AG04450 (cell line): ENCODE results near the gene TMEM183A. TPM values are rescaled to one million over a fixed set of nuclear protein-coding genes. Genes with fewer than 3 reads are reported as not detected.

Source experiments
- CTCF ChIA-PET: fragments of 300-600, 350-600 bp; formaldehyde crosslinking; extraction: SDS; loops from one replicate; lab custom pipeline; 2022; ENCODE audit warnings: antibody characterized with exemption, inconsistent platforms; lab: Charles Lee
- POLR2A ChIA-PET: fragments of 350-600 bp; formaldehyde crosslinking; extraction: SDS; loops from one replicate; lab custom pipeline; 2021; ENCODE audit warnings: antibody characterized with exemption, inconsistent platforms; lab: Yijun Ruan, JAX
- DNase-seq: peaks from one replicate; pipeline ENCODE4 v3.0.0-alpha.2; 2011; ENCODE audit warnings: low read depth, low spot score
- H3K27ac ChIP-seq: one replicate; pipeline ENCODE4 v1.5.1; 2012; ENCODE audit warnings: low read depth, low read length, control low read depth
- H3K27me3 ChIP-seq: one replicate; pipeline ENCODE4 v1.6.0; 2012; ENCODE audit warnings: low read length; ENCODE audit not compliant: control insufficient read depth, insufficient read depth
- H3K4me3 ChIP-seq: 2 replicates; pipeline ENCODE4 v1.5.1; 2011; ENCODE audit warnings: mild to moderate bottlenecking, low read depth, low read length, control low read depth
- H3K9me3 ChIP-seq: 2 replicates; pipeline ENCODE4 v1.5.1; 2012; ENCODE audit warnings: low read length; ENCODE audit not compliant: control insufficient read depth, insufficient read depth
- CTCF ChIP-seq: IDR thresholded peaks from 2 replicates; pipeline ENCODE4 v1.5.1; 2011; ENCODE audit warnings: low read depth, low read length, control low read depth, inconsistent platforms
- polyA plus RNA-seq: library from polyadenylated mRNA; depleted of rRNA; stranded (reverse); fragments of >200 nt; gene quantifications from 2 replicates; pipeline ENCODE4 v1.2.3, GENCODE V29; 2011

Gene TMEM183A
- polyA plus RNA-seq, 1 experiment: 93.4 TPM

GRCh38 chr1:203028784-203029553 is 21.8 kb downstream of the TMEM183A start:
- Histone ChIP-seq H3K27me3 (peaks cover 21% of the 10 kb centered on the region), H3K27ac (no peak overlapping the region), H3K9me3 (no peaks in the 10 kb centered on the region; the same call in 1 of the 2 replicates), H3K4me3 (no peak overlapping the region)
- ChIA-PET POLR2A (no interaction called here), CTCF (interaction anchor here (0.7 to 4.0 kb wide), 3 partner anchors 11 to 239 kb away, joined by 3 to 25 read pairs (median 22); no protein-coding TSS in a partner anchor)
- no peak for TF ChIP-seq CTCF
- DNase-seq: no peak

- Histone ChIP-seq H3K27ac (no peak overlapping the region), H3K9me3 (no peaks in the 10 kb centered on the region; the same call in 1 of the 2 replicates), H3K4me3 (no peak overlapping the region), H3K27me3 (peaks cover 22% of the 10 kb centered on the region)
- no peak for TF ChIP-seq CTCF
- ChIA-PET CTCF (no interaction called here), POLR2A (no interaction called here)
- no peak for DNase-seq
Measured at GRCh38 chr1:203031467-203031866, 24.3 kb downstream of the TMEM183A start.

GRCh38 chr1:203033287-203033686 is 26.1 kb downstream of the TMEM183A start:
- H3K4me3 ChIP-seq: no peak overlapping the region
- no peak overlapping the region for H3K27ac ChIP-seq
- CTCF ChIA-PET: interaction anchor here (19.9 kb wide), 1 partner anchor 237 kb away, joined by 340 read pairs; no protein-coding TSS in a partner anchor
- POLR2A ChIA-PET: no interaction called here
- H3K9me3 ChIP-seq: no peaks in the 10 kb centered on the region; the same call in 1 of the 2 replicates
- H3K27me3 ChIP-seq: peaks cover 4% of the 10 kb centered on the region
- no peak for TF ChIP-seq CTCF
- no peak for DNase-seq

- Histone ChIP-seq H3K27ac (no peak overlapping the region), H3K27me3 (peaks cover 2% of the 10 kb centered on the region), H3K4me3 (no peak overlapping the region), H3K9me3 (no peaks in the 10 kb centered on the region; the same call in 1 of the 2 replicates)
- no peak for TF ChIP-seq CTCF
- no peak for DNase-seq
- CTCF ChIA-PET: interaction anchor here (0.6 to 19.9 kb wide), 2 partner anchors 180 to 236 kb away, joined by 5 to 340 read pairs; no protein-coding TSS in a partner anchor
- POLR2A ChIA-PET: no interaction called here
Measured at GRCh38 chr1:203033917-203034316, 26.7 kb downstream of the TMEM183A start.

GRCh38 chr1:203034422-203035110 is 27.4 kb downstream of the TMEM183A start:
- POLR2A ChIA-PET: no interaction called here
- Histone ChIP-seq H3K9me3 (no peaks in the 10 kb centered on the region; the same call in 1 of the 2 replicates), H3K27ac (no peak overlapping the region), H3K27me3 (peaks cover 2% of the 10 kb centered on the region), H3K4me3 (no peak overlapping the region)
- CTCF ChIA-PET: interaction anchor here (0.6 to 19.9 kb wide), 3 partner anchors 84 to 235 kb away, joined by 5 to 340 read pairs (median 10); no protein-coding TSS in a partner anchor
- TF ChIP-seq CTCF: no peak
- DNase-seq: no peak
